Activated CD4-positive, CD25-positive, alpha-beta regulatory T cell (primary cell): ENCODE measurements around the gene LRRC10B.

ENCODE experiments used
- DNase-seq, 4 experiments: peaks; one replicate each; lab custom pipeline; 2025; lab: John Stamatoyannopoulos, UW

LRRC10B gene

GRCh38 chr11:61531044-61531443 is 22.5 kb downstream of the LRRC10B start:
- no peak for DNase-seq

- DNase-seq: peak in 1 of 4 experiments; percentile 24
These were observed 23.8 kb downstream of the LRRC10B start for GRCh38 chr11:61532134-61533038.

- DNase-seq: no peak
These were observed 24.5 kb downstream of the LRRC10B start for GRCh38 chr11:61533039-61533375.

GRCh38 chr11:61533401-61533800 is 24.9 kb downstream of the LRRC10B start:
- DNase-seq: no peak

GRCh38 chr11:61534025-61534932 is 25.7 kb downstream of the LRRC10B start:
- no peak for DNase-seq

GRCh38 chr11:61534933-61535839 is 26.6 kb downstream of the LRRC10B start:
- no peak for DNase-seq

- no peak for DNase-seq
These were observed 27.6 kb downstream of the LRRC10B start for GRCh38 chr11:61535998-61536675.

GRCh38 chr11:61536676-61537270 is 28.2 kb downstream of the LRRC10B start:
- no peak for DNase-seq

- no peak for DNase-seq
These were observed 28.8 kb downstream of the LRRC10B start for GRCh38 chr11:61537326-61537725.

- DNase-seq: no peak
These were observed 30.1 kb downstream of the LRRC10B start for GRCh38 chr11:61538636-61538961.

GRCh38 chr11:61539006-61539405 is 30.5 kb downstream of the LRRC10B start:
- DNase-seq: no peak

GRCh38 chr11:61539831-61540357 is 31.3 kb downstream of the LRRC10B start:
- DNase-seq: no peak

- no peak for DNase-seq
These were observed 32.0 kb downstream of the LRRC10B start for GRCh38 chr11:61540528-61540927.

- no peak for DNase-seq
These were observed 33.0 kb downstream of the LRRC10B start for GRCh38 chr11:61541598-61541997.

- DNase-seq: no peak
These were observed 33.5 kb downstream of the LRRC10B start for GRCh38 chr11:61542024-61542461.

- DNase-seq: no peak
These were observed 34.2 kb downstream of the LRRC10B start for GRCh38 chr11:61542705-61543104.

- DNase-seq: no peak
These were observed 35.2 kb downstream of the LRRC10B start for GRCh38 chr11:61543606-61544306.

- no peak for DNase-seq
These were observed 35.9 kb downstream of the LRRC10B start for GRCh38 chr11:61544466-61544865.

- DNase-seq: no peak
These were observed 36.8 kb downstream of the LRRC10B start for GRCh38 chr11:61545341-61545740.

GRCh38 chr11:61545921-61546320 is 37.4 kb downstream of the LRRC10B start:
- no peak for DNase-seq
